ENCODE data around the gene OR2AT4.
"Not testable (repeated sequence)": the region's sequence is repeated elsewhere in the genome, so short reads cannot be mapped to it uniquely, and the experiment has no call there.

Gene OR2AT4

GRCh38 chr11:75101424-75102128 is 4.9 kb upstream of the OR2AT4 start:
- FAIRE-seq, result no peak

- no peak for FAIRE-seq
Measured at GRCh38 chr11:75100314-75100713, 3.6 kb upstream of the OR2AT4 start.

GRCh38 chr11:75099635-75100034 is 3.0 kb upstream of the OR2AT4 start:
- no peak for FAIRE-seq

- FAIRE-seq, result not testable (repeated sequence)
Measured at GRCh38 chr11:75098835-75099439, 2.3 kb upstream of the OR2AT4 start.

GRCh38 chr11:75098181-75098580 is 1.5 kb upstream of the OR2AT4 start:
- not testable (repeated sequence) for FAIRE-seq

GRCh38 chr11:75097173-75097557 is 489 bp upstream of the OR2AT4 start:
- no peak for FAIRE-seq

- FAIRE-seq, result not testable (repeated sequence)
Measured at GRCh38 chr11:75094382-75094781, 2.3 kb downstream of the OR2AT4 start.

- no peak for FAIRE-seq
Measured at GRCh38 chr11:75090671-75091177, 6.0 kb downstream of the OR2AT4 start.

- FAIRE-seq, result no peak
Measured at GRCh38 chr11:75087319-75088305, 9.1 kb downstream of the OR2AT4 start.

- FAIRE-seq, result peak; percentile 54
Measured at GRCh38 chr11:75084883-75085282, 11.8 kb downstream of the OR2AT4 start.

GRCh38 chr11:75083217-75083605 is 13.5 kb downstream of the OR2AT4 start:
- no peak for FAIRE-seq

GRCh38 chr11:75082601-75083216 is 14.0 kb downstream of the OR2AT4 start:
- no peak for FAIRE-seq

- no peak for FAIRE-seq
Measured at GRCh38 chr11:75079546-75079945, 17.1 kb downstream of the OR2AT4 start.

GRCh38 chr11:75078233-75078632 is 18.4 kb downstream of the OR2AT4 start:
- no peak for FAIRE-seq

- no peak for FAIRE-seq
Measured at GRCh38 chr11:75077316-75077715, 19.4 kb downstream of the OR2AT4 start.

- FAIRE-seq, result no peak
Measured at GRCh38 chr11:75076671-75077070, 20.0 kb downstream of the OR2AT4 start.

- no peak for FAIRE-seq
Measured at GRCh38 chr11:75073459-75074190, 23.1 kb downstream of the OR2AT4 start.

- FAIRE-seq, result no peak
Measured at GRCh38 chr11:75072582-75072981, 24.1 kb downstream of the OR2AT4 start.

GRCh38 chr11:75069473-75069872 is 27.2 kb downstream of the OR2AT4 start:
- no peak for FAIRE-seq

- peak; percentile 98 for FAIRE-seq
Measured at GRCh38 chr11:75068993-75069392, 27.7 kb downstream of the OR2AT4 start.

- no peak for FAIRE-seq
Measured at GRCh38 chr11:75068559-75068958, 28.1 kb downstream of the OR2AT4 start.

- FAIRE-seq, result no peak
Measured at GRCh38 chr11:75066061-75066460, 30.6 kb downstream of the OR2AT4 start.

All from A204.1 (cell line).